Activated T-helper 17 cell treated with anti-CD3 and anti-CD28 coated beads, Interleukin-2, amount 50 U/mL, for 72 hours (primary cell): ENCODE results near the gene PTPRD. TPM values are rescaled to one million over a fixed set of nuclear protein-coding genes. Genes with fewer than 3 reads are reported as not detected.
"Not testable (repeated sequence)": the region's sequence is repeated elsewhere in the genome, so short reads cannot be mapped to it uniquely, and the experiment has no call there.

Experiments
- ATAC-seq: fragments of 150-1000 bp; cut with Tn5 transposase; replicated peaks from 2 replicates; pipeline ENCODE4 v1.10.0; 2021; ENCODE audit warnings: mild to moderate bottlenecking, moderate library complexity
- H3K27ac Mint-ChIP-seq: one replicate; pipeline ENCODE4 v1.8.0; 2022; ENCODE audit warnings: mixed read lengths
- H3K27me3 Mint-ChIP-seq: one replicate; pipeline ENCODE4 v1.8.0; 2022; ENCODE audit warnings: mixed read lengths
- H3K36me3 Mint-ChIP-seq: one replicate; pipeline ENCODE4 v1.8.0; 2022; ENCODE audit warnings: low read depth, mild to moderate bottlenecking, mixed read lengths
- H3K4me1 Mint-ChIP-seq: one replicate; pipeline ENCODE4 v1.8.0; 2022; ENCODE audit warnings: mixed read lengths
- H3K4me3 Mint-ChIP-seq: one replicate; pipeline ENCODE4 v1.8.0; 2022; ENCODE audit warnings: mild to moderate bottlenecking, mixed read lengths
- H3K9me3 Mint-ChIP-seq: one replicate; pipeline ENCODE4 v1.8.0; 2022; ENCODE audit warnings: mixed read lengths
- total RNA-seq, 2 donors: library from RNA; stranded (reverse); gene quantifications; one replicate each; pipeline ENCODE4 v1.2.3, GENCODE V29; 2022

The PTPRD gene
- total RNA-seq, 2 donors from 2014 or later: 0.04 TPM; not detected in 1

GRCh38 chr9:9949368-9949767 lies 663.4 kb downstream of the PTPRD start:
- no peak overlapping the region for H3K4me3 Mint-ChIP-seq
- H3K36me3 Mint-ChIP-seq: no peaks in the 10 kb centered on the region
- H3K9me3 Mint-ChIP-seq: no peaks in the 10 kb centered on the region
- ATAC-seq: no peak
- H3K27ac Mint-ChIP-seq: no peak overlapping the region
- no peaks in the 10 kb centered on the region for H3K4me1 Mint-ChIP-seq
- no peaks in the 10 kb centered on the region for H3K27me3 Mint-ChIP-seq

GRCh38 chr9:9945966-9946365 lies 666.8 kb downstream of the PTPRD start:
- Mint-ChIP-seq H3K27ac (no peak overlapping the region), H3K36me3 (no peaks in the 10 kb centered on the region), H3K27me3 (no peaks in the 10 kb centered on the region), H3K4me3 (no peak overlapping the region), H3K4me1 (no peaks in the 10 kb centered on the region), H3K9me3 (no peaks in the 10 kb centered on the region)
- ATAC-seq: no peak

- no peak overlapping the region for H3K4me3 Mint-ChIP-seq
- no peaks in the 10 kb centered on the region for H3K36me3 Mint-ChIP-seq
- H3K9me3 Mint-ChIP-seq: no peaks in the 10 kb centered on the region
- no peaks in the 10 kb centered on the region for H3K4me1 Mint-ChIP-seq
- no peaks in the 10 kb centered on the region for H3K27me3 Mint-ChIP-seq
- no peak for ATAC-seq
- no peak overlapping the region for H3K27ac Mint-ChIP-seq
These were observed 669.9 kb downstream of the PTPRD start for GRCh38 chr9:9942764-9943424.

DNA sequence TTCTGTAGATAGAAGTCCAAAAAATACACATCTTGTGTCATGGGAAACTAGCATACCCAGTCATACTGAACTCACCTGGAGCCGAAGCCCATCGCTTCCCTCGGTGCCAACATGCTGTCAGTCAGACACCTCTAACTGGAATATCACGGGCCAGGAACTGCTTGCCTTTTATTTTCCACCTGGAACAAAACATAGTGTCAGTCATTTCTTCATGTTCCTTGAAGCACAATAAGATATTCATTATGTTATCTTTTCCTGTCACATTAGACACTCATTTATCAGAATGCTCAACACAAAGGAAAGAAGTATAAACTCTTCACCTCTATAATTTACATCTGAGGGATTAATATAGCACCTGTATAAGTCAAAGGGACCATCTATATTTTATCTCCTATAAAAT lies 674.4 kb downstream of the PTPRD start:
- no peaks in the 10 kb centered on the region for H3K9me3 Mint-ChIP-seq
- no peaks in the 10 kb centered on the region for H3K27me3 Mint-ChIP-seq
- no peak overlapping the region for H3K27ac Mint-ChIP-seq
- no peak for ATAC-seq
- H3K4me1 Mint-ChIP-seq: no peaks in the 10 kb centered on the region
- no peaks in the 10 kb centered on the region for H3K36me3 Mint-ChIP-seq
- H3K4me3 Mint-ChIP-seq: no peak overlapping the region

DNA sequence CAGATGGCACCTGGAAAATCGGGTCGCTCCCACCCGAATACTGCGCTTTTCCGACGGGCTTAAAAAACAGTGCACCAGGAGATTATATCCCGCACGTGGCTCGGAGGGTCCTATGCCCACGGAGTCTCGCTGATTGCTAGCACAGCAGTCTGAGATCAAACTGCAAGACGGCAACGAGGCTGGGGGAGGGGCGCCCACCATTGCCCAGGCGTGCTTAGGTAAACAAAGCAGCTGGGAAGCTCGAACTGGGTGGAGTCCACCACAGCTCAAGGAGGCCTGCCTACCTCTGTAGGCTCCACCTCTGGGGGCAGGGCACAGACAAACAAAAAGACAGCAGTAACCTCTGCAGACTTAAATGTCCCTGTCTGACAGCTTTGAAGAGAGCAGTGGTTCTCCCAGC lies 681.3 kb downstream of the PTPRD start:
- H3K9me3 Mint-ChIP-seq, H3K27me3 Mint-ChIP-seq, H3K4me3 Mint-ChIP-seq, ATAC-seq, H3K27ac Mint-ChIP-seq, H3K4me1 Mint-ChIP-seq, H3K36me3 Mint-ChIP-seq: not testable (repeated sequence)

DNA sequence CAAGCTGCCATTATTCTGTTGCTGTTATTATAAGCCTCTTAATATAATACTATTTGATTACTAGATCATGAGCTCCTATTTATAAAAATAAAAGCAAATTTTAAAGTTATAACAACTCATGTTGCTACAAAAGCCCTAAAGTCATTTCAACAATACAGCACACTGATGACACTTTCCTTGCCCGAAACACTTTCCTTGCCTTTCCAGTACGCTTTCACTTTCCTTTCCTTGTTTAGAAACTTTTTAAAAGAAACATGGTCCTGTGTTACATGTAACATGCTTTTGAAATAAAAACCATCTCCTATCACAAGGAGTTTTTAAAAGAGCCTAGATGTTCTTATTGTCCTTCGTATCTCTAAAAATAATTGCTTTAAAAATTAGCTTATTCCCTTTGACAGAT lies 688.4 kb downstream of the PTPRD start:
- Mint-ChIP-seq H3K27me3 (no peaks in the 10 kb centered on the region), H3K36me3 (no peaks in the 10 kb centered on the region), H3K27ac (peak overlapping the region; percentile 62), H3K9me3 (no peaks in the 10 kb centered on the region), H3K4me1 (peaks cover 5% of the 10 kb centered on the region), H3K4me3 (peak overlapping the region; percentile 70)
- ATAC-seq: peak; percentile 42

GRCh38 chr9:9921805-9922204 lies 691.0 kb downstream of the PTPRD start:
- Mint-ChIP-seq H3K27ac (no peak overlapping the region), H3K9me3 (no peaks in the 10 kb centered on the region), H3K27me3 (no peaks in the 10 kb centered on the region), H3K4me1 (peaks cover 5% of the 10 kb centered on the region), H3K4me3 (no peak overlapping the region), H3K36me3 (no peaks in the 10 kb centered on the region)
- no peak for ATAC-seq

- H3K36me3 Mint-ChIP-seq: no peaks in the 10 kb centered on the region
- ATAC-seq: no peak
- H3K27me3 Mint-ChIP-seq: no peaks in the 10 kb centered on the region
- no peaks in the 10 kb centered on the region for H3K9me3 Mint-ChIP-seq
- no peak overlapping the region for H3K4me3 Mint-ChIP-seq
- H3K4me1 Mint-ChIP-seq: peaks cover 5% of the 10 kb centered on the region
- H3K27ac Mint-ChIP-seq: no peak overlapping the region
These were observed 692.3 kb downstream of the PTPRD start for GRCh38 chr9:9920425-9921060.

DNA sequence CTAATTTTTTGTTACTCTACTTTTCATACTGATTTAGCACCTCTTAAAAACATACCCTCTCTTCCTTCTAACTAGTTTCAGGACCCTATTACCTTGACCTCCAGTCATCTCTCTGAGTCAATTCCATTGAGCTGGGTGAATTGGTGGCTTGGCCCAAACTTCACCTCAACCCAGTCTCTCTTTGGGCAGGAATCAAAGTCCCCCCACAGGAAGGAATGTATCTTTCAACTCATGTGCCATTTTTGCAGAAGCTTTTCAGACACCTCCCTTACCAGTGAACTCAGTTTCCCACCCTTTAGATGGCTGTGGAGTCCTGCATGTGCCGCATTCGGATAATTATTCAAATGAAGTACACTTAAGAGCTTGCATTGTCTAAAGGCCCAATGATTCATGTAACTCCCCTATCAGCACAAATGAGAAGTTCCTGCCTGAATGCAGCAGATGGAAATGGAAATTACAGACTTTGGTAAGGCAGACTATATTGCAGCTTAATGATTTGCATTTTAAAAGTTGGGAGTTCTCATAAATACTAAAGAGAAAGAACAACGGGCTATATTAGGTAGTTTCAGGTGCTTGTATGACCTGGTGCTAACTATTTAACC lies 693.5 kb downstream of the PTPRD start:
- H3K9me3 Mint-ChIP-seq: peaks cover 4% of the 10 kb centered on the region
- H3K4me3 Mint-ChIP-seq: no peak overlapping the region
- H3K36me3 Mint-ChIP-seq: no peaks in the 10 kb centered on the region
- no peak for ATAC-seq
- H3K4me1 Mint-ChIP-seq: peaks cover 5% of the 10 kb centered on the region
- H3K27me3 Mint-ChIP-seq: no peaks in the 10 kb centered on the region
- H3K27ac Mint-ChIP-seq: no peak overlapping the region

DNA sequence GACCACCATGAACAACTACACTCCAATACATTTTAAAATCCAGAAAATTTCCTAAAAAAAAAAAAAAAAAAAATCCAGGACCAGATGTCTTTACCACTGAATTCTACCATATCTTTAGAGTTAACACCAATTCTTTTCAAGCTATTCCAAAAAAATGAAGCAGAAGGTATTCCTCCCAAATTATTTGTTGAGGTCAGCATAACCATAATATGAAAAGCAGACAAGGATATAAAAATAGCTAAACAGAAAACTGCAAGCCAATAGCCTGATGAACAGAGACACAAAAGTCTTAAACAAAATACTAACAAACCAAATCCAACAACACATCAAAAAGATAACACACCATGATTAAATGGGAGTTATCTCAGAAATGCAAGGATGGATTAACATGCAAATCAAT lies 695.4 kb downstream of the PTPRD start:
- Mint-ChIP-seq H3K4me3 (no peak overlapping the region), H3K27ac (no peak overlapping the region), H3K36me3 (no peaks in the 10 kb centered on the region), H3K27me3 (no peaks in the 10 kb centered on the region), H3K9me3 (peaks cover 4% of the 10 kb centered on the region), H3K4me1 (no peaks in the 10 kb centered on the region)
- ATAC-seq: no peak

DNA sequence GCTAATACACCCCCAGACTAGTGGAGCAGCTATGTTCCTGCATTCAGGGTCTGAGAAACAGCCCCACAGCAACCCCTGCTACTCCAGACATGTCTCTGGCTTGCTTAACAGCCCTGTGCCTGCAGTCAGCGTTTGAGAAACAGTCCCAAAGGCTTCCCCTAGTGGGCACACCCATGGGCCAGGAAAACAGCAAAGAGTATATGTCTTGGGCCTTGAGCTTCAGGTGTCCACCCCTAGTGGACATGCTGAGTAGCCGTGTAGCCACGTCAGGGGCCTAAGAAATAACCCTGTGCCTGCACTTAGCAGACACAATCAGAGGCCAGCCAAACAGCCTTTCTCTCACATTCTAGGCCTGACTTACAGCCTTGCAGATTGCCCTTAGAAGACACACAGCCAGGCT lies 698.6 kb downstream of the PTPRD start:
- peaks cover 4% of the 10 kb centered on the region for H3K9me3 Mint-ChIP-seq
- H3K27me3 Mint-ChIP-seq: no peaks in the 10 kb centered on the region
- H3K27ac Mint-ChIP-seq: no peak overlapping the region
- H3K36me3 Mint-ChIP-seq: no peaks in the 10 kb centered on the region
- ATAC-seq: no peak
- no peak overlapping the region for H3K4me3 Mint-ChIP-seq
- H3K4me1 Mint-ChIP-seq: no peaks in the 10 kb centered on the region

- no peak for ATAC-seq
- Mint-ChIP-seq H3K27ac (no peak overlapping the region), H3K27me3 (no peaks in the 10 kb centered on the region), H3K36me3 (no peaks in the 10 kb centered on the region), H3K4me1 (no peaks in the 10 kb centered on the region), H3K4me3 (no peak overlapping the region), H3K9me3 (peaks cover 4% of the 10 kb centered on the region)
These were observed 699.4 kb downstream of the PTPRD start for GRCh38 chr9:9913276-9913832.

DNA sequence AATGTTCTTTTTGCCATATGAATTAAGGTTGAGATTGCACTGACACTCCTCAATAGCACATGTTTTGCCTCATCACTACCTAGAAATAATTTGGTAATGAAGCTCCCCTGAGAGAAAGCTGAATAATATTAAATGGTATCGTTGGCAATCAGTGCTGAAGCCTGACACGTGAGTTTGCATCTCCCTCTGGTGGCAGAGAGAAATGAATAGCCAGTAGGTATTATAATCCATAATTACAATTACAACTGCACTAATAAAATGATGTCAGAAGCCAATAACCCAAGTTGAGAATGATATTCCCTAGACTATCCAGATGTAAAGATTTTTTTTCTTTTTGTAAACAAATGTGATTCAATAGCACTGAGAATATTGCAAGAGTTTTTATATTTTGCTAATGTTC lies 700.3 kb downstream of the PTPRD start:
- Mint-ChIP-seq H3K9me3 (peaks cover 4% of the 10 kb centered on the region), H3K4me3 (no peak overlapping the region), H3K36me3 (no peaks in the 10 kb centered on the region), H3K27ac (no peak overlapping the region), H3K4me1 (no peaks in the 10 kb centered on the region), H3K27me3 (no peaks in the 10 kb centered on the region)
- no peak for ATAC-seq

- ATAC-seq: no peak
- Mint-ChIP-seq H3K27me3 (no peaks in the 10 kb centered on the region), H3K4me1 (no peaks in the 10 kb centered on the region), H3K9me3 (no peaks in the 10 kb centered on the region), H3K4me3 (no peak overlapping the region), H3K27ac (no peak overlapping the region), H3K36me3 (no peaks in the 10 kb centered on the region)
These were observed 707.1 kb downstream of the PTPRD start for GRCh38 chr9:9905736-9906135.

DNA sequence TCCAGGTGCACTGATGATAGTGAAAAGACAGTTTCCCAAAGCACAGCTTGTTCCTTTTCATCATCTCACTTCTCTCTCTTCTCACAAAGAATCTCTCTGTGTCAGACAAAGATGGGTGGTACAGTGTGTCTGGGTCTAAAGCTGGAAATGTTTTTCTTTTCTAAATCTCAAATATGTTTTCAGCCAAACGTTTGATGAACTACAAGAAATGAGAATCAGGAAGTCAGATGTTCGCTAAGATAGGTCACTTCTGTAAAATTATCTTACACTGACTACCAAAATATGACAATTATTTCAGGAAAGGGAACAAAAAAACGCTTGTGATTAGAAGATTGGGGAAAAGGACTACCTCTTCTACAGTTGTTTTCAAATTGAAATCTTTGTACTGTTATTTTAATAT lies 708.8 kb downstream of the PTPRD start:
- Mint-ChIP-seq H3K4me1 (no peaks in the 10 kb centered on the region), H3K27ac (no peak overlapping the region), H3K36me3 (no peaks in the 10 kb centered on the region), H3K9me3 (no peaks in the 10 kb centered on the region), H3K4me3 (no peak overlapping the region), H3K27me3 (no peaks in the 10 kb centered on the region)
- ATAC-seq: no peak
